GM23338 (cell line): ENCODE measurements around the gene MICAL3. TPM values are rescaled to one million over a fixed set of nuclear protein-coding genes. Genes with fewer than 3 reads are reported as not detected.

Experiments used
- ATAC-seq: fragments of 200-7000 bp; cut with Tn5 transposase; 3 replicates; pipeline ENCODE4 v1.9.1; 2020
- DNase-seq: peaks from one replicate; pipeline ENCODE4 v3.0.0-alpha.2; 2015; ENCODE audit warnings: low spot score
- H2AFZ ChIP-seq: fragments of 200-600 bp; sonication (generic); 2 replicates; pipeline ENCODE4 v1.8.0; 2016; ENCODE audit warnings: antibody characterized with exemption, mild to moderate bottlenecking, moderate library complexity
- H3F3A ChIP-seq: fragments of 200-600 bp; sonication (generic); replicated peaks from 2 replicates; pipeline ENCODE4 v1.8.0; 2017; ENCODE audit warnings: antibody characterized with exemption, mixed run types, low read depth
- H3K27ac ChIP-seq: fragments of 200-600 bp; sonication (generic); 2 replicates; pipeline ENCODE4 v1.6.1; 2016; ENCODE audit warnings: low read depth
- H3K27me3 ChIP-seq: fragments of 200-600 bp; sonication (generic); 2 replicates; pipeline ENCODE4 v1.8.0; 2016; ENCODE audit warnings: mild to moderate bottlenecking, mixed run types, moderate library complexity; ENCODE audit not compliant: insufficient read depth
- H3K36me3 ChIP-seq: fragments of 200-600 bp; sonication (generic); 2 replicates; pipeline ENCODE4 v1.8.0; 2016; ENCODE audit warnings: mild to moderate bottlenecking; ENCODE audit not compliant: insufficient read depth
- H3K4me1 ChIP-seq: fragments of 200-600 bp; sonication (generic); 2 replicates; pipeline ENCODE4 v1.8.0; 2016; ENCODE audit warnings: mild to moderate bottlenecking, moderate library complexity; ENCODE audit not compliant: insufficient read depth
- H3K4me2 ChIP-seq: fragments of 200-600 bp; sonication (generic); 2 replicates; pipeline ENCODE4 v1.7.1; 2017; ENCODE audit warnings: mixed run types
- H3K4me3 ChIP-seq: fragments of 200-600 bp; sonication (generic); 2 replicates; pipeline ENCODE4 v1.6.1; 2016; ENCODE audit warnings: mixed run types
- H3K79me2 ChIP-seq: fragments of 200-600 bp; sonication (generic); replicated peaks from 2 replicates; pipeline ENCODE4 v1.8.0; 2017; ENCODE audit warnings: mild to moderate bottlenecking; ENCODE audit not compliant: insufficient read depth
- H3K9me2 ChIP-seq: fragments of 200-600 bp; sonication (generic); 2 replicates; pipeline ENCODE4 v1.8.0; 2017; ENCODE audit not compliant: insufficient read depth
- H4K20me1 ChIP-seq: fragments of 200-600 bp; sonication (generic); replicated peaks from 2 replicates; pipeline ENCODE4 v1.8.0; 2017; ENCODE audit warnings: mild to moderate bottlenecking; ENCODE audit not compliant: insufficient read depth
- H3K27ac Mint-ChIP-seq: 2 replicates; pipeline ENCODE4 v1.8.0; 2020; ENCODE audit warnings: inconsistent platforms, mild to moderate bottlenecking, moderate library complexity, mixed read lengths
- H3K27me3 Mint-ChIP-seq: 3 replicates; pipeline ENCODE4 v1.8.0; 2022; ENCODE audit warnings: low read depth, mild to moderate bottlenecking, moderate library complexity, mixed read lengths, inconsistent platforms; ENCODE audit not compliant: insufficient read depth, poor library complexity
- H3K36me3 Mint-ChIP-seq: 3 replicates; pipeline ENCODE4 v1.8.0; 2021; ENCODE audit warnings: low read depth, mild to moderate bottlenecking, inconsistent platforms, moderate library complexity, mixed read lengths
- H3K4me1 Mint-ChIP-seq: 3 replicates; pipeline ENCODE4 v1.8.0; 2020; ENCODE audit warnings: mild to moderate bottlenecking, inconsistent platforms, mixed read lengths
- H3K4me3 Mint-ChIP-seq: 3 replicates; pipeline ENCODE4 v1.8.0; 2021; ENCODE audit warnings: moderate library complexity, mild to moderate bottlenecking, inconsistent platforms, mixed read lengths
- H3K9me3 Mint-ChIP-seq: 3 replicates; pipeline ENCODE4 v1.8.0; 2020; ENCODE audit warnings: moderate library complexity, mild to moderate bottlenecking, inconsistent platforms, mixed read lengths
- CREB1 ChIP-seq: fragments of 250-450 bp; sonication (Bioruptor Pico); IDR thresholded peaks from 2 replicates; pipeline ENCODE4 v1.5.0; 2020; ENCODE audit warnings: low read depth, mild to moderate bottlenecking, moderate library complexity
- CTCF ChIP-seq, 2 experiments: fragments of 200-600 bp in 1 of 2; sonication (generic) in 1 of 2; conservative IDR thresholded peaks; 2 replicates each; pipeline versions ENCODE4 v1.5.1 to v1.6.1; 2016 to 2017; ENCODE audit warnings: antibody characterized with exemption in 2 of 2, low read depth in 2 of 2, mild to moderate bottlenecking in 2 of 2, moderate library complexity in 1 of 2
- ETS1 ChIP-seq: IDR thresholded peaks from 2 replicates; pipeline ENCODE4 v1.6.1; 2016; ENCODE audit warnings: antibody characterized with exemption
- EZH2 ChIP-seq: fragments of 200-600 bp; sonication (generic); IDR thresholded peaks from one replicate; pipeline ENCODE4 v1.8.0; 2017; ENCODE audit warnings: antibody characterized with exemption, mild to moderate bottlenecking, low read depth; ENCODE audit not compliant: unreplicated experiment
- EZH2phosphoT487 ChIP-seq: fragments of 200-600 bp; sonication (generic); IDR thresholded peaks from one replicate; pipeline ENCODE4 v1.8.1; 2018; ENCODE audit warnings: antibody characterized with exemption; ENCODE audit not compliant: unreplicated experiment
- JUNB ChIP-seq: IDR thresholded peaks from one replicate; pipeline ENCODE4 v1.6.1; 2016; ENCODE audit warnings: antibody characterized with exemption; ENCODE audit not compliant: unreplicated experiment
- NANOG ChIP-seq: IDR thresholded peaks from 2 replicates; pipeline ENCODE4 v1.6.1; 2016; ENCODE audit warnings: antibody characterized with exemption, borderline replicate concordance
- REST ChIP-seq: IDR thresholded peaks from one replicate; pipeline ENCODE4 v1.6.1; 2018; ENCODE audit warnings: antibody characterized with exemption; ENCODE audit not compliant: unreplicated experiment
- STAT1 ChIP-seq: IDR thresholded peaks from one replicate; pipeline ENCODE4 v1.6.1; 2016; ENCODE audit warnings: antibody characterized with exemption; ENCODE audit not compliant: unreplicated experiment
- ZNF114 ChIP-seq: fragments of 250-450 bp; sonication (Bioruptor Pico); IDR thresholded peaks from 2 replicates; pipeline ENCODE4 v1.5.0; 2020; ENCODE audit warnings: mild to moderate bottlenecking, moderate library complexity
- ZNF331 ChIP-seq: fragments of 250-450 bp; sonication (Bioruptor Pico); IDR thresholded peaks from 2 replicates; pipeline ENCODE4 v1.5.0; 2020; ENCODE audit warnings: low read depth, mild to moderate bottlenecking, moderate library complexity
- polyA plus RNA-seq: library from polyadenylated mRNA; unstranded; fragments of >200 nt; fragmentation: Nextera tagmentation; extraction: Ambion mirVana; gene quantifications from 2 replicates; pipeline ENCODE4 v1.2.1, GENCODE V29; 2016
- total RNA-seq: library from RNA; depleted of rRNA; stranded (reverse); fragments of >200 nt; shearing (Covaris generic); gene quantifications from 2 replicates; pipeline ENCODE4 v1.2.3, GENCODE V29; 2014

MICAL3 gene
- total and polyA plus RNA-seq, 2 experiments from 2014 or later = 10.1 to 33.9 TPM

- Mint-ChIP-seq H3K27ac (no peak overlapping the region), H3K36me3 (peaks cover 60% of the 10 kb centered on the region), H3K9me3 (peaks cover 3% of the 10 kb centered on the region; the same call in 1 of the 3 replicates), H3K4me1 (no peaks in the 10 kb centered on the region; the same call in 2 of the 3 replicates), H3K4me3 (no peak overlapping the region), H3K27me3 (peaks cover 56% of the 10 kb centered on the region)
- H3K27me3 ChIP-seq = peaks cover 64% of the 10 kb centered on the region
- H2AFZ ChIP-seq = no peak overlapping the region
- TF ChIP-seq CTCF (conservative IDR thresholded peaks at IDR 0.05; ENCODE audit: low read depth in 2 of 2) (no peak), EZH2 (no peak), JUNB (no peak), REST (no peak), CREB1 (CRISPR knock-in tag) (no peak), ZNF331 (no peak), ETS1 (no peak), ZNF114 (CRISPR knock-in tag) (no peak), EZH2phosphoT487 (no peak), STAT1 (no peak), NANOG (no peak)
- no peak; the same call in 2 of the 3 replicates for ATAC-seq
- DNase-seq = no peak
- no peaks in the 10 kb centered on the region for H3K36me3 ChIP-seq
- no peak overlapping the region for H3K4me2 ChIP-seq
- no peak overlapping the region for H3K27ac ChIP-seq
- H3K9me2 ChIP-seq = no peaks in the 10 kb centered on the region
- no peaks in the 10 kb centered on the region for H3K4me1 ChIP-seq
- H3K79me2 ChIP-seq = no peaks in the 10 kb centered on the region
- H3K4me3 ChIP-seq = no peak overlapping the region
- no peaks in the 10 kb centered on the region for H3F3A ChIP-seq
- peaks cover 46% of the 10 kb centered on the region for H4K20me1 ChIP-seq
Measured at GRCh38 chr22:17875631-17876030, 148.7 kb downstream of the MICAL3 start.
